Activated T-helper 1 cell treated with anti-CD3 and anti-CD28 coated beads, Interleukin-12 subunit alpha, Interleukin-12 subunit beta, Interleukin-2, Interleukin-4 antibody, amounts not matched to agents 30 ng/mL and 10 ng/mL and 1 ng/mL, durations not matched to agents 14 hours and 24 hours and 36 hours (primary cell): ENCODE data around the gene ESR2. TPM values are rescaled to one million over a fixed set of nuclear protein-coding genes. Genes with fewer than 3 reads are reported as not detected.

Source experiments
- DNase-seq: peaks from one replicate; pipeline ENCODE4 v3.0.0; 2021; ENCODE audit warnings: low spot score
- H3K27ac Mint-ChIP-seq: one replicate; pipeline ENCODE4 v1.8.0; 2021; ENCODE audit warnings: mild to moderate bottlenecking, mixed read lengths
- H3K27me3 Mint-ChIP-seq: one replicate; pipeline ENCODE4 v1.8.0; 2022; ENCODE audit warnings: mild to moderate bottlenecking, moderate library complexity, mixed read lengths; ENCODE audit not compliant: insufficient read depth
- H3K36me3 Mint-ChIP-seq: one replicate; pipeline ENCODE4 v1.8.0; 2021; ENCODE audit warnings: low read depth, mixed read lengths
- H3K4me1 Mint-ChIP-seq: one replicate; pipeline ENCODE4 v1.8.0; 2021; ENCODE audit warnings: low read depth, mixed read lengths
- H3K4me3 Mint-ChIP-seq: one replicate; pipeline ENCODE4 v1.8.0; 2021; ENCODE audit warnings: mild to moderate bottlenecking, moderate library complexity, mixed read lengths
- H3K9me3 Mint-ChIP-seq: one replicate; pipeline ENCODE4 v1.8.0; 2021; ENCODE audit warnings: mixed read lengths
- intact Hi-C: fragments of 100-400 bp; cut with micrococcal nuclease; formaldehyde crosslinking; loops from one replicate; pipeline ENCODE4 v1.15.1; 2024
- total RNA-seq: library from RNA; stranded (reverse); gene quantifications from 2 replicates; pipeline ENCODE4 v1.2.3, GENCODE V29; 2022

Gene ESR2
- total RNA-seq, 1 donor from 2014 or later = 0.10 TPM

GRCh38 chr14:64296561-64296960, 2.4 kb upstream of the ESR2 start:
- Mint-ChIP-seq H3K9me3 (no peaks in the 10 kb centered on the region), H3K36me3 (no peaks in the 10 kb centered on the region), H3K27me3 (peaks cover 23% of the 10 kb centered on the region), H3K27ac (peak overlapping the region; percentile 57), H3K4me3 (peak overlapping the region; percentile 60), H3K4me1 (peaks cover 39% of the 10 kb centered on the region)
- DNase-seq = no peak
- intact Hi-C loops = loop anchor here (2.0 to 5.0 kb wide), 3 partner anchors 122 to 654 kb away; partner anchors contain the start of gene WDR89

GRCh38 chr14:64294672-64295413, 672 bp upstream of the ESR2 start:
- Mint-ChIP-seq H3K36me3 (no peaks in the 10 kb centered on the region), H3K4me1 (peaks cover 35% of the 10 kb centered on the region), H3K9me3 (no peaks in the 10 kb centered on the region), H3K27me3 (peaks cover 26% of the 10 kb centered on the region), H3K4me3 (peak overlapping the region; percentile 73), H3K27ac (no peak overlapping the region)
- peak; percentile 73 for DNase-seq
- intact Hi-C loops = loop anchor here (1.0 to 5.0 kb wide), 4 partner anchors 63 to 653 kb away; partner anchors contain the start of gene WDR89

- Mint-ChIP-seq H3K4me1 (peaks cover 24% of the 10 kb centered on the region), H3K27ac (no peak overlapping the region), H3K36me3 (no peaks in the 10 kb centered on the region), H3K4me3 (no peak overlapping the region), H3K27me3 (peaks cover 21% of the 10 kb centered on the region), H3K9me3 (no peaks in the 10 kb centered on the region)
- intact Hi-C loops = no loop called here
- DNase-seq = no peak
Observed at GRCh38 chr14:64292197-64292596, 2.0 kb downstream of the ESR2 start.

- Mint-ChIP-seq H3K36me3 (no peaks in the 10 kb centered on the region), H3K4me1 (peaks cover 7% of the 10 kb centered on the region), H3K27me3 (peaks cover 20% of the 10 kb centered on the region), H3K4me3 (no peak overlapping the region), H3K27ac (no peak overlapping the region), H3K9me3 (no peaks in the 10 kb centered on the region)
- intact Hi-C loops = no loop called here
- no peak for DNase-seq
Observed at GRCh38 chr14:64289571-64289970, 4.6 kb downstream of the ESR2 start.

GRCh38 chr14:64281805-64282204, 12.4 kb downstream of the ESR2 start:
- H3K36me3 Mint-ChIP-seq = no peaks in the 10 kb centered on the region
- no peaks in the 10 kb centered on the region for H3K9me3 Mint-ChIP-seq
- H3K27ac Mint-ChIP-seq = peak overlapping the region; percentile 2
- peaks cover 17% of the 10 kb centered on the region for H3K4me1 Mint-ChIP-seq
- H3K4me3 Mint-ChIP-seq = no peak overlapping the region
- H3K27me3 Mint-ChIP-seq = peaks cover 1% of the 10 kb centered on the region
- intact Hi-C loops = no loop called here
- DNase-seq = no peak

- intact Hi-C loops = no loop called here
- Mint-ChIP-seq H3K4me3 (no peak overlapping the region), H3K27me3 (peaks cover 1% of the 10 kb centered on the region), H3K4me1 (peaks cover 17% of the 10 kb centered on the region), H3K36me3 (no peaks in the 10 kb centered on the region), H3K27ac (no peak overlapping the region), H3K9me3 (no peaks in the 10 kb centered on the region)
- DNase-seq = no peak
Observed at GRCh38 chr14:64279704-64280668, 14.2 kb downstream of the ESR2 start.

GRCh38 chr14:64278458-64278857, 15.7 kb downstream of the ESR2 start:
- Mint-ChIP-seq H3K36me3 (no peaks in the 10 kb centered on the region), H3K9me3 (no peaks in the 10 kb centered on the region), H3K27ac (no peak overlapping the region), H3K4me3 (no peak overlapping the region), H3K4me1 (peaks cover 17% of the 10 kb centered on the region), H3K27me3 (peaks cover 8% of the 10 kb centered on the region)
- DNase-seq = no peak
- intact Hi-C loops = no loop called here

GRCh38 chr14:64272019-64272418, 22.2 kb downstream of the ESR2 start:
- no peak for DNase-seq
- peaks cover 10% of the 10 kb centered on the region for H3K4me1 Mint-ChIP-seq
- no peak overlapping the region for H3K4me3 Mint-ChIP-seq
- peaks cover 2% of the 10 kb centered on the region for H3K36me3 Mint-ChIP-seq
- peaks cover 12% of the 10 kb centered on the region for H3K27me3 Mint-ChIP-seq
- H3K9me3 Mint-ChIP-seq = no peaks in the 10 kb centered on the region
- intact Hi-C loops = no loop called here
- H3K27ac Mint-ChIP-seq = no peak overlapping the region

GRCh38 chr14:64266239-64266638, 27.9 kb downstream of the ESR2 start:
- peak overlapping the region; percentile 5 for H3K27ac Mint-ChIP-seq
- H3K9me3 Mint-ChIP-seq = peaks cover 7% of the 10 kb centered on the region
- intact Hi-C loops = no loop called here
- H3K4me3 Mint-ChIP-seq = no peak overlapping the region
- peaks cover 25% of the 10 kb centered on the region for H3K4me1 Mint-ChIP-seq
- peaks cover 9% of the 10 kb centered on the region for H3K36me3 Mint-ChIP-seq
- no peak for DNase-seq
- H3K27me3 Mint-ChIP-seq = peaks cover 2% of the 10 kb centered on the region

- no peak overlapping the region for H3K4me3 Mint-ChIP-seq
- peaks cover 2% of the 10 kb centered on the region for H3K27me3 Mint-ChIP-seq
- no peak for DNase-seq
- peaks cover 7% of the 10 kb centered on the region for H3K9me3 Mint-ChIP-seq
- no peak overlapping the region for H3K27ac Mint-ChIP-seq
- H3K36me3 Mint-ChIP-seq = peaks cover 9% of the 10 kb centered on the region
- peaks cover 25% of the 10 kb centered on the region for H3K4me1 Mint-ChIP-seq
- intact Hi-C loops = no loop called here
Observed at GRCh38 chr14:64265222-64265621, 28.9 kb downstream of the ESR2 start.

GRCh38 chr14:64260418-64260817, 33.8 kb downstream of the ESR2 start:
- Mint-ChIP-seq H3K9me3 (no peaks in the 10 kb centered on the region), H3K4me1 (no peaks in the 10 kb centered on the region), H3K4me3 (no peak overlapping the region), H3K27ac (no peak overlapping the region), H3K27me3 (peaks cover 6% of the 10 kb centered on the region), H3K36me3 (no peaks in the 10 kb centered on the region)
- intact Hi-C loops = no loop called here
- DNase-seq = no peak

GRCh38 chr14:64255756-64256155, 38.4 kb downstream of the ESR2 start:
- Mint-ChIP-seq H3K4me1 (no peaks in the 10 kb centered on the region), H3K9me3 (no peaks in the 10 kb centered on the region), H3K27me3 (peaks cover 13% of the 10 kb centered on the region), H3K4me3 (no peak overlapping the region), H3K27ac (no peak overlapping the region), H3K36me3 (no peaks in the 10 kb centered on the region)
- DNase-seq = no peak
- intact Hi-C loops = no loop called here

GRCh38 chr14:64253672-64254071, 40.5 kb downstream of the ESR2 start:
- Mint-ChIP-seq H3K36me3 (no peaks in the 10 kb centered on the region), H3K27me3 (peaks cover 16% of the 10 kb centered on the region), H3K27ac (no peak overlapping the region), H3K9me3 (no peaks in the 10 kb centered on the region), H3K4me3 (no peak overlapping the region), H3K4me1 (no peaks in the 10 kb centered on the region)
- intact Hi-C loops = no loop called here
- no peak for DNase-seq
